NCI-H1436 treated with DMSO at 0.1 percent for 48 hours (cell line): ENCODE measurements around the gene MIOX.
A peak's percentile ranks its signal among the peaks of the same experiment; 100 is the strongest.
"Not testable (repeated sequence)": the region's sequence is repeated elsewhere in the genome, so short reads cannot be mapped to it uniquely, and the experiment has no call there.

Experiments used
- DNase-seq: peaks from one replicate; lab custom pipeline; 2025; lab: John Stamatoyannopoulos, UW

MIOX gene

GRCh38 chr22:50517495-50518260 lies 31.0 kb downstream of the MIOX start:
- DNase-seq = no peak

DNA sequence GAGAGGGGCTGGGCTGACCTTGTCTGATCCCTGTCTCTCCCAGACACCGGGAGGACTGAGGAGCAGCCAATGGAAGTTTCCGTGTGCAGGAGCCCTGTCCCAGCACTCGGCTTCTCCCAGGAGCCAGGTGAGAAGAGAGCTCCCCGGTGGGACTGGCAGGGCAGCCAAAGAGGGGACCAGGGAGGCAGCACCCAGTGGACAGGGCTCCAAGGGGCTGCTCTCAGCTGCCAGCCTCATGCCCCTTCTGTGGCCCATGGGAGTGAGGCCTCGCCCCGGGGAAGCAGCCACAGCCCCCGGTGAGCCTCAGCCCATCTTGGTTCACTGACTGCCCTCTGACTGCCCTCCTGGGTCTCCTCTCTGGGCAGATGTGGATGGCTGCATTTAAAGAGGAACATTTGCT lies 31.9 kb downstream of the MIOX start:
- DNase-seq = no peak

DNA sequence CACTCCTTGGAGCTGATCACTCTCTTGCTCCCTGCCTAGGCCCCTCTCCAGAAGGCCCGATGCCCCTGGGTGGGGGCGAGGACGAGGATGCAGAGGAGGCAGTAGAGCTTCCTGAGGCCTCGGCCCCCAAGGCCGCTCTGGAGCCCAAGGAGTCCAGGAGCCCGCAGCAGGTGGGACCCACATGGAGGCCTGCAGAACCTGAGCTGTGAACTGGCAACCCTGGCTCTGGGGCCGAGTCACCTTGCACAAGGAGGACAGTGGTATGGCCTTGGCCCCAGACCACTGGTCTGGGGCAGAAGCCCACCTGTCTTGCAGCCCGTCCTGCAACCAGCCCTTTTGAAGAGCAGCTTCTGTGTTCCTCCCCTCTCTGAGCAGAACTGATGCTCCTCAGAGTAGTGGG lies 32.5 kb downstream of the MIOX start:
- DNase-seq = no peak

DNA sequence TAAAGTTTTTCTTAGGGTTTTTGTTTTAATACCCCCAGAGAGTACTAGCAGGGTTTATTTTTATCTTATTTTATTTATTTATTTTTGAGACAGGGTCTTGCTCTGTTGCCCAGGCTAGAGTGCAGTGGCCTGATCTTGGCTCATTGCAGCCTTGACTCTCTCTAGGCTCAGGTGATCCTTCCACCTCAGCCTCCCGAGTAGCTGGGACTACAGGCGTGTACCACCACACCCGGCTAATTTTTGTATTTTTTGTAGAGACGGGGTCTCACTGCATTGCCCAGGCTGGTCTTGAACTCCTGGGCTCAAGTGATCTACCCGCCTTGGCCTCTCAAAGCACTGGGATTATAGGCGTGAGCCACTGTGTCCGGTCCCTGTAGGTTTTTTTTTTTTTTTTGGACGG lies 33.5 kb downstream of the MIOX start:
- DNase-seq = not testable (repeated sequence)

DNA sequence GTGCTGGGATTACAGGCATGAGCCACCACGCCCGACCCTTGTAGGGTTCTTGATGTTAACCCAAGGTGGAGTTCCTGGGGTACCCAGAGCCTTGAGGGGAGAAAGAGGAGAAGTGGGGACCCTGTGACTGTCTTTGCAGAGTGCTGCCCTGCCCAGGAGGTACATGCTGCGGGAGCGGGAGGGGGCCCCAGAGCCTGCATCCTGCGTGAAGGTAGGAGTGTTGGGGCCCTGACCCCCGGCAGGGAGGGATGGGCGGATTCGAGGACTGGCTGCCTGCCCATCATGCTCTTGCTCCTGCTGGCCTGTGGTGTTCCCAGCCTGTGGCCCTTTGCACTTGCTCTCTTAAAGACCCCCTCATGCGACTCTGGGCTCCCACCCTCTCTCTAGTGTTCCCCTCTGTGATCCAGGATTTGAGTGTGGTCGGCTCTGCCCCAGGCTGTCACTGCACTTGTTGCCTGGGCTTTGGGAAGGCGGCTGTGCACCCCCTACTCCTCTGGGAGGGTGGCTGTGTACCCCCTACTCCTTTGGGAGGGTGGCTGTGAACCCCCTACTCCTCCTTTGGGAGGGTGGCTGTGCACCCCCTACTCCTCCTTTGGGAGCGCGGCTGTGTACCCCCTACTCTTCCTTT lies 34.3 kb downstream of the MIOX start:
- DNase-seq = no peak

DNA sequence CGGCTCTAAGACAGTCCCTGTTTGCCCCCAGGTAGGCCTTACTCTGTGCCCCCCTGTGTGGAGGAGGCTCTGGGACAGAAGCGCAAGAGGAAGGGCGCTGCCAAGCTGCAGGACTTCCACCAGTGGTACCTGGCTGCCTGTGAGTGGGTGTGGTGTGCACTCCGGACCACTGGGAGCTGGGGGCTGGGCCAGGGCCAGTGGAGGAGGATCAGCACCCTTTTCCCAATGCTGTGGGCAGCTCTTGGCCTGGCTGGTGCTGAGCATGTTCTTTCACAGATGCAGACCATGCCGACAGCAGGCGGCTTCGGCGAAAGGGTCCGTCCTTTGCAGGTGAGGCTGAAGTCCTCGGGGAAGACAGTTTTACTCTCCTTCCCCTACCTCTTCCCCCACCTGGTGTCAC lies 35.1 kb downstream of the MIOX start:
- DNase-seq = no peak

GRCh38 chr22:50522208-50522805 lies 35.6 kb downstream of the MIOX start:
- no peak for DNase-seq

DNA sequence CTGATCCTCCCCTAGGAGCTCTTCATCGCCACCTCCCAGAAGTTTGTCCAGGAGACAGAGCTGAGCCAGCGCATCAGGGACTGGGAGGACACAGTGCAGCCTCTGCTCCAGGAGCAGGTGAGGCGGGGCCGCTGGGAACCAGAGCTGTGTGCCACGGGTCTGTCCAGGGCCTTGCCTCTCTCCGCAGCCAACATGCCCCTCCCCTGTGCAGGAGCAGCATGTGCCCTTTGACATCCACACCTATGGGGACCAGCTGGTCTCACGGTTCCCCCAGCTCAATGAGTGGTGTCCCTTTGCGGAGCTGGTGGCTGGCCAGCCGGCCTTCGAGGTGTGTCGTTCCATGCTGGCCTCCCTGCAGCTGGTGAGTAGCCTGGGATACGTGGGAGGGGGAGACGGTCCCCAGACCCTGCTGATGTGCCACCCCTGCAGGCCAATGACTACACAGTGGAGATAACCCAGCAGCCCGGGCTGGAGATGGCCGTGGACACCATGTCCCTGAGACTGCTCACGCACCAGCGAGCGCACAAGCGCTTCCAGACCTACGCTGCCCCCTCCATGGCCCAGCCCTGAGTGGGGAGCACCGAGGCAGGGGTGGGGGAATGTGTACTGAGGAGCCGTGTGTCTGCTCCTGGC lies 36.3 kb downstream of the MIOX start:
- DNase-seq = no peak

- no peak for DNase-seq
These were observed 36.8 kb downstream of the MIOX start for GRCh38 chr22:50523458-50523805.

DNA sequence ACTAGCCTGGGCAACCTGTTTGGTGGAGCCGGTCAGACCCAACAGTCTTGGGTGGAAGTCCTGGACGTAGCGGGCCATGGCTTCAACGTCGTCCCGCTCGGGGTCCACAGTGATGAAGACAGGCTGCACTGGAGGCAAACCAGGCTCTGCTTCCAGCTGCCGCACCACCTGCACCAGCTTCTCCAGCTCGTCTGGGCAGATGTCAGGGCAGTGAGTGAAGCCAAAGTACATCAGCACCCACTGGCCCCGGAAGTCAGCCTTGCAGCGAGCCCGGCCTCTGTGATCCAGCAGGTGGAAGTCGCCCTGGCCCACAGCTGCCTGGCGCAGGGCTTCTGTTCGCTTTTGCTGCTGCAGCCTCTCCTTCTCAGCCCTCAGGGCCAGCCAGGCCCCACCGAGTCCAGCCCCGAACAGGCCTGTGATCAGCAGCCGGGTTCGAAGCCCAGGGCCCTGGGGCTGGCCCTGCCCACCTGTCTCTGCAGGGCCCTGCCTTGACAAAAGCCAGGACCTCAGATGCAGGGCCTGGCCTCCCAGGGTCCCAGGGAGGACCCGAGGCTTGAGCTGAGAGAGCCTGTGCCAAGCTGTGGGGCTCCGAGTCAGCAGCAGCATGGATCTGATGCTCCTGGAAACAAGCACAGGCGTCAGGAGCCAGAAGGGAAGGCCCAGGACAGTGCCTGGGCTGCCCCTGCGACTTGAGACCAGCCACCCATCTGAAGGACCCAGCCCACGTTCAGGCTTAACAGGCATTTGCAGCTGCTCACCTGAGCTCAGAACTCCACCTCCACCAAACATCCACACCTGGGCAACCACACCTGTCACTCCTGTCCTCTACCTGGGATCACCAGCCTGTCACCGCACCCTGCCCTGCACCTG lies 37.4 kb downstream of the MIOX start:
- no peak for DNase-seq

- DNase-seq = no peak
These were observed 38.0 kb downstream of the MIOX start for GRCh38 chr22:50524676-50525103.

DNA sequence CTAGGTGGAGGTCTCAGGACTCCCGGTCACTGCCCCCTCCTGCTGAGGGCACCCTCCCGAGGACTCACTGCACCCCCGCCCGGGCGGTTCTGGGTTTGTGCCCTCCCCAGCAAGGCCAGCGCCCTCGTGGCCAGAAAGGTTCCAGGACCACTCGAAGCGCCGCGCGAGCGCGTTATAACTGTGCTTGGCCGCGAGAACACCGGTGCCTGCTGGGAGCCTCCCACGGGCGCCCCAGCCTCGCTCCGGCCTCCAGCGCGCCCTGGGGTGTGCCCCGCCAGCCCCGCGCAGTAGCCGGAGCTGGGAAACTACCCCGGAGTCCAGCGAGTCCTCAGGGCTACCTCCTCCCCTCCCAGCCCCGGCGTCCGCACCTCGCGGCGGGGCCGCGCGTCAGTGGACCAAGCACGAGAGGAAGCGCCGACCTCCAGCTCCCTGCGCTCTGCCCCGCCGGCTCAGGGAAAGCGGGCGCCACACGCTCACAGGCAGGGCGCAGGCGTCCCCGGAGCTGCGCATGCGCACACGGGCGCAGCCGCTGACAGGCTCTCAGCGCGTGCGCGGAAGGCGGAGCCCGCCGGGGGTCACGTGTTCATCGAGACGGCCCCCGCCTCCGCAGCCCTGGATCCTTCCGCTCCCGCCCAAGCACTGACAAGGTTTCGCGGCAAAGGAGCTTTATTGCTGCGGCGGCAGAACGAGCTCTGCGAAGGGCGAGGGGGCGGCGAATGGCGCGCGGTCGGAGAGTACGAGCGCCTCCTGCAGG lies 38.6 kb downstream of the MIOX start, which contains the start of gene SCO2:
TSS of gene SCO2 (minus strand) at position 495 of the 754 bp plus-strand sequence. CDS start 1,187 bp downstream, outside the sequence.
- peak; percentile 77 for DNase-seq

DNA sequence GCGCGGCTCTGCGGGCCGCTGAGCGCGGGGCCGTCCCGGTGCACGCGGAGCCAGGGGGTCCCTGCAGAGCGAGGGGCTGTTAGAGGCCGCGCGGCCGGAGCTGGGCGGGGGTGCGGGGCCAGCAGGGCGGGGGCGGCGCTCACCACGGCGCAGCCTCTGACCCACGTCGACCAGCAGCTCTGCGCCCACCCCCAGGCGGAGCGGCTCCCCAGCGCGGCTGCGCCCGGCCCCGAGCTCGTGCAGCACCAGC lies 39.1 kb downstream of the MIOX start:
- DNase-seq = no peak

- no peak for DNase-seq
These were observed 39.6 kb downstream of the MIOX start for GRCh38 chr22:50526108-50526833.

- no peak for DNase-seq
These were observed 40.5 kb downstream of the MIOX start for GRCh38 chr22:50526834-50527801.

GRCh38 chr22:50527921-50528681 lies 41.4 kb downstream of the MIOX start:
- no peak for DNase-seq

GRCh38 chr22:50528682-50529415 lies 42.2 kb downstream of the MIOX start:
- no peak for DNase-seq

DNA sequence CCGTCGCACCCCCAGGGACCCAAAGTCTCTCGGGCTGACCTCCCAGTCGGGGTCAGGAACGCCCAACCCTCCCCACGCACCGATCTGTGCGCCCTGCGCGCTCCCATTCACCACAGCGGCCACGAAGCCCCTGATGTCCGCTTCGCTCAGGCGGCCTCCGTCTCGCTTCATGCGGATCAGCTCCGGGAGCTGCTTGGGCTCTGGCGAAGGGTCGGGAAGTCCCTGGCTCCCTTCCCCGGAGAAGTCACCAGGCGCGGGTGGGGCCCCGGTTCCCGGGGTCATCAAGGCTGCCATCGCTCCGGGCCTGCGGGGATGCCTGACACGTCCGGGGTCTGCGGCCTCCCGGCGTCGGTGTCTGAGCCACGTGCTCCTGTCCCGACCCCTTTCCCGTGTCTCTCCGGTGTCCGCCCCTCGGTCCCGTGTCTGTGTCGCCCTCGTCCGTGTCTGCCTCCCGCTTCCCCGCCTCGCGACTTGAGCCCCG lies 42.8 kb downstream of the MIOX start:
- no peak for DNase-seq
